SK-N-SH treated with all-trans-retinoic acid at 6 μM for 48 hours (cell line): ENCODE measurements around the gene MVB12B.

Source experiments
- ATAC-seq: fragments of 200-7000 bp; cut with Tn5 transposase; 3 replicates; pipeline ENCODE4 v1.9.1; 2020; ENCODE audit warnings: mild to moderate bottlenecking, moderate library complexity
- CREB5 ChIP-seq: fragments of 250-450 bp; sonication (Bioruptor Pico); IDR thresholded peaks from 2 replicates; pipeline ENCODE4 v1.5.1; 2020; ENCODE audit warnings: low read depth, mild to moderate bottlenecking, moderate library complexity
- CSDC2 ChIP-seq: fragments of 250-450 bp; sonication (Bioruptor Pico); IDR thresholded peaks from 2 replicates; pipeline ENCODE4 v1.5.0; 2020; ENCODE audit warnings: mild to moderate bottlenecking, moderate library complexity
- CSRNP3 ChIP-seq: fragments of 250-450 bp; sonication (Bioruptor Pico); IDR thresholded peaks from 2 replicates; pipeline ENCODE4 v1.5.1; 2021; ENCODE audit warnings: mild to moderate bottlenecking, moderate library complexity
- ESRRG ChIP-seq: fragments of 250-450 bp; sonication (Bioruptor Pico); IDR thresholded peaks from 2 replicates; pipeline ENCODE4 v1.6.1; 2021; ENCODE audit warnings: mild to moderate bottlenecking
- GLIS3 ChIP-seq: fragments of 250-450 bp; sonication (Bioruptor Pico); IDR thresholded peaks from 2 replicates; pipeline ENCODE4 v1.5.0; 2020; ENCODE audit warnings: mild to moderate bottlenecking, moderate library complexity
- ISL1 ChIP-seq: fragments of 250-450 bp; sonication (Bioruptor Pico); IDR thresholded peaks from 2 replicates; pipeline ENCODE4 v2.1.2; 2022; ENCODE audit warnings: mild to moderate bottlenecking, moderate library complexity
- OSR1 ChIP-seq: fragments of 250-450 bp; sonication (Bioruptor Pico); IDR thresholded peaks from 2 replicates; pipeline ENCODE4 v1.8.0; 2022; ENCODE audit warnings: moderate library complexity, mild to moderate bottlenecking, inconsistent platforms
- PATZ1 ChIP-seq: fragments of 250-450 bp; sonication (Bioruptor Pico); IDR thresholded peaks from 2 replicates; pipeline ENCODE4 v1.8.0; 2020; ENCODE audit warnings: mild to moderate bottlenecking, moderate library complexity, borderline replicate concordance
- POU6F1 ChIP-seq: fragments of 250-450 bp; sonication (Bioruptor Pico); IDR thresholded peaks from 2 replicates; pipeline ENCODE4 v1.8.0; 2021; ENCODE audit warnings: low read depth, mild to moderate bottlenecking, moderate library complexity, borderline replicate concordance
- PPARA ChIP-seq: fragments of 250-450 bp; sonication (Bioruptor Pico); IDR thresholded peaks from 2 replicates; pipeline ENCODE4 v1.5.0; 2020; ENCODE audit warnings: mild to moderate bottlenecking, borderline replicate concordance
- RARB ChIP-seq: fragments of 250-450 bp; sonication (Bioruptor Pico); IDR thresholded peaks from 2 replicates; pipeline ENCODE4 v1.8.0; 2021; ENCODE audit warnings: mild to moderate bottlenecking, moderate library complexity
- SNAI2 ChIP-seq: fragments of 250-450 bp; sonication (Bioruptor Pico); IDR thresholded peaks from 2 replicates; pipeline ENCODE4 v1.5.0; 2020; ENCODE audit warnings: mild to moderate bottlenecking, moderate library complexity
- TCF4 ChIP-seq: fragments of 250-450 bp; sonication (Bioruptor Pico); IDR thresholded peaks from 2 replicates; pipeline ENCODE4 v1.8.0; 2021; ENCODE audit warnings: mild to moderate bottlenecking, moderate library complexity, borderline replicate concordance
- TOX ChIP-seq: fragments of 250-450 bp; sonication (Bioruptor Pico); IDR thresholded peaks from 2 replicates; pipeline ENCODE4 v1.8.0; 2021; ENCODE audit warnings: mild to moderate bottlenecking, moderate library complexity, borderline replicate concordance
- TSHZ2 ChIP-seq: fragments of 250-450 bp; sonication (Bioruptor Pico); IDR thresholded peaks from 2 replicates; pipeline ENCODE4 v1.5.0; 2020; ENCODE audit warnings: mild to moderate bottlenecking, moderate library complexity
- ZFP30 ChIP-seq: fragments of 450-650 bp; formaldehyde crosslinking; IDR thresholded peaks from 2 replicates; pipeline ENCODE4 v1.5.0; 2022; ENCODE audit warnings: mild to moderate bottlenecking, moderate library complexity

Gene MVB12B

GRCh38 chr9:126472948-126473298, 146.3 kb downstream of the MVB12B start:
- TF ChIP-seq CSDC2 (CRISPR knock-in tag) = no peak
- no peak for TF ChIP-seq OSR1 (CRISPR knock-in tag)
- ATAC-seq = no peak

- TF ChIP-seq CSRNP3 = no peak
- no peak for TF ChIP-seq CREB5 (CRISPR knock-in tag)
- TF ChIP-seq SNAI2 = no peak
- TF ChIP-seq TSHZ2 (CRISPR knock-in tag) = no peak
- no peak for TF ChIP-seq ESRRG (CRISPR knock-in tag)
- TF ChIP-seq ISL1 (CRISPR knock-in tag) = no peak
- TF ChIP-seq RARB = no peak
- no peak for TF ChIP-seq PPARA
- TF ChIP-seq, all 23 proteins: peak for 0
- ATAC-seq = peak; percentile 79
Measured at GRCh38 chr9:126474206-126474765, 147.7 kb downstream of the MVB12B start.

- no peak for TF ChIP-seq ZFP30 (CRISPR knock-in tag)
- TF ChIP-seq PPARA = no peak
- TF ChIP-seq TOX = no peak
- TF ChIP-seq ESRRG (CRISPR knock-in tag) = no peak
- no peak for TF ChIP-seq POU6F1 (CRISPR knock-in tag)
- no peak for TF ChIP-seq TCF4
- TF ChIP-seq GLIS3 (CRISPR knock-in tag) = no peak
- no peak for TF ChIP-seq PATZ1 (CRISPR knock-in tag)
- TF ChIP-seq CREB5 (CRISPR knock-in tag) = no peak
- no peak for TF ChIP-seq OSR1 (CRISPR knock-in tag)
- TF ChIP-seq CSDC2 (CRISPR knock-in tag) = no peak
- TF ChIP-seq, all 23 proteins: peak for 0
- ATAC-seq = peak; percentile 85
Measured at GRCh38 chr9:126474786-126475485, 148.3 kb downstream of the MVB12B start.
